ENCODE results near the gene ASPSCR1. TPM values are rescaled to one million over a fixed set of nuclear protein-coding genes. Genes with fewer than 3 reads are reported as not detected.

The ASPSCR1 gene
- total RNA-seq, 1 experiment from 2014 or later = 60.4 TPM

- TF ChIP-seq E2F4 (CRISPR knock-in tag; IDR thresholded peaks at IDR 0.05; ENCODE audit: borderline replicate concordance, low read depth) (no peak), ERG (CRISPR knock-in tag; IDR thresholded peaks at IDR 0.05) (no peak), PRDM15 (CRISPR knock-in tag; IDR thresholded peaks at IDR 0.05) (no peak), CREM (CRISPR knock-in tag; IDR thresholded peaks at IDR 0.05) (no peak), TEAD4 (CRISPR knock-in tag; IDR thresholded peaks at IDR 0.05) (no peak), ZBTB21 (CRISPR knock-in tag; IDR thresholded peaks at IDR 0.05; ENCODE audit: borderline replicate concordance) (no peak)
Measured at GRCh38 chr17:82016875-82017459, 39.5 kb downstream of the ASPSCR1 start (continued).

GRCh38 chr17:82017612-82018151 lies 40.3 kb downstream of the ASPSCR1 start:
- Mint-ChIP-seq H3K9me3 (no peaks in the 10 kb centered on the region), H3K27me3 (ENCODE audit: low read depth) (no peaks in the 10 kb centered on the region), H3K36me3 (no peaks in the 10 kb centered on the region; the same call in 1 of the 2 replicates), H3K4me3 (no peak overlapping the region), H3K27ac (no peak overlapping the region), H3K4me1 (peaks cover 5% of the 10 kb centered on the region)
- POLR2A ChIA-PET = no interaction called here
- ATAC-seq (no peak), DNase-seq (ENCODE audit: low spot score) (no peak)
- CTCF ChIA-PET = interaction anchor here (1.0 to 8.8 kb wide), 5 partner anchors 13 to 90 kb away, joined by 3 to 119 read pairs (median 4); partner anchors contain the start of genes DCXR, MAFG and RAC3
- no peak for TF ChIP-seq ZNF138 (CRISPR knock-in tag; conservative IDR thresholded peaks at IDR 0.05)
- TF ChIP-seq JAZF1 (CRISPR knock-in tag; IDR thresholded peaks at IDR 0.05) = no peak
- no peak for TF ChIP-seq AR (CRISPR knock-in tag; IDR thresholded peaks at IDR 0.05)
- TF ChIP-seq ZNF423 (CRISPR knock-in tag; IDR thresholded peaks at IDR 0.05) = no peak

GRCh38 chr17:82018152-82018988 lies 40.9 kb downstream of the ASPSCR1 start:
- H3K27ac Mint-ChIP-seq = no peak overlapping the region; the same call in 1 of the 2 replicates
- H3K4me3 Mint-ChIP-seq = no peak overlapping the region
- H3K27me3 Mint-ChIP-seq (ENCODE audit: low read depth) = no peaks in the 10 kb centered on the region
- DNase-seq (ENCODE audit: low spot score) = no peak
- H3K4me1 Mint-ChIP-seq = peaks cover 5% of the 10 kb centered on the region
- ChIA-PET CTCF (interaction anchor here (1.0 to 8.8 kb wide), 7 partner anchors 13 to 212 kb away, joined by 3 to 119 read pairs (median 4); partner anchors contain the start of genes DCXR, MAFG and RAC3), POLR2A (no interaction called here)
- ATAC-seq = no peak
- H3K9me3 Mint-ChIP-seq = no peaks in the 10 kb centered on the region
- no peaks in the 10 kb centered on the region; the same call in 1 of the 2 replicates for H3K36me3 Mint-ChIP-seq
- TF ChIP-seq PRDM15 (CRISPR knock-in tag; IDR thresholded peaks at IDR 0.05) = no peak
- TF ChIP-seq ZNF232 (CRISPR knock-in tag; IDR thresholded peaks at IDR 0.05) = no peak
- no peak for TF ChIP-seq MLX (CRISPR knock-in tag; IDR thresholded peaks at IDR 0.05)
- no peak for TF ChIP-seq CREM (CRISPR knock-in tag; IDR thresholded peaks at IDR 0.05)
- no peak for TF ChIP-seq NR1H2 (CRISPR knock-in tag; IDR thresholded peaks at IDR 0.05)
- no peak for TF ChIP-seq TEAD4 (CRISPR knock-in tag; IDR thresholded peaks at IDR 0.05)
- TF ChIP-seq GTF2I (CRISPR knock-in tag; conservative IDR thresholded peaks at IDR 0.05) = no peak
